SK-N-DZ (cell line): Measurements from ENCODE around the gene LRP1.

Source experiments
- DNase-seq: peaks from one replicate; pipeline ENCODE4 v3.0.0-alpha.2; 2015; ENCODE audit warnings: low spot score

The LRP1 gene

GRCh38 chr12:57209916-57210315 lies 81.6 kb downstream of the LRP1 start:
- DNase-seq = no peak

- no peak for DNase-seq
Measured at GRCh38 chr12:57210461-57210860, 82.2 kb downstream of the LRP1 start.

GRCh38 chr12:57210926-57211692 lies 82.8 kb downstream of the LRP1 start:
- DNase-seq = no peak

- DNase-seq = no peak
Measured at GRCh38 chr12:57211791-57212700, 83.8 kb downstream of the LRP1 start.

- no peak for DNase-seq
Measured at GRCh38 chr12:57212701-57213057, 84.4 kb downstream of the LRP1 start.

GRCh38 chr12:57213058-57213715 lies 84.9 kb downstream of the LRP1 start:
- DNase-seq = peak; percentile 75

- no peak for DNase-seq
Measured at GRCh38 chr12:57213763-57214397, 85.6 kb downstream of the LRP1 start.

- peak; percentile 82 for DNase-seq
Measured at GRCh38 chr12:57214398-57214781, 86.1 kb downstream of the LRP1 start.

- DNase-seq = no peak
Measured at GRCh38 chr12:57215065-57215464, 86.8 kb downstream of the LRP1 start.

- DNase-seq = no peak
Measured at GRCh38 chr12:57215668-57216013, 87.4 kb downstream of the LRP1 start.

- DNase-seq = no peak
Measured at GRCh38 chr12:57216014-57216911, 88.0 kb downstream of the LRP1 start, which contains the start of gene NXPH4. NXPH4 (plus strand) TSS chr12:57216794; CDS start chr12:57216970, 176 bp downstream.

- no peak for DNase-seq
Measured at GRCh38 chr12:57216921-57217879, 88.9 kb downstream of the LRP1 start.

- DNase-seq = no peak
Measured at GRCh38 chr12:57218030-57218853, 90.0 kb downstream of the LRP1 start.

- no peak for DNase-seq
Measured at GRCh38 chr12:57219205-57219992, 91.1 kb downstream of the LRP1 start.

- DNase-seq = no peak
Measured at GRCh38 chr12:57219993-57220754, 91.9 kb downstream of the LRP1 start.

GRCh38 chr12:57220770-57221168 lies 92.5 kb downstream of the LRP1 start:
- no peak for DNase-seq
